GM12801 (cell line): ENCODE results near the gene SRCIN1.

Experiments
- CTCF ChIP-seq: IDR thresholded peaks from one replicate; pipeline ENCODE4 v1.5.1; 2011; ENCODE audit warnings: control low read depth; ENCODE audit not compliant: insufficient read length; ENCODE audit errors: extremely low read depth

SRCIN1 gene

GRCh38 chr17:38511150-38512108 lies 94.3 kb downstream of the SRCIN1 start:
- no peak for TF ChIP-seq CTCF

DNA sequence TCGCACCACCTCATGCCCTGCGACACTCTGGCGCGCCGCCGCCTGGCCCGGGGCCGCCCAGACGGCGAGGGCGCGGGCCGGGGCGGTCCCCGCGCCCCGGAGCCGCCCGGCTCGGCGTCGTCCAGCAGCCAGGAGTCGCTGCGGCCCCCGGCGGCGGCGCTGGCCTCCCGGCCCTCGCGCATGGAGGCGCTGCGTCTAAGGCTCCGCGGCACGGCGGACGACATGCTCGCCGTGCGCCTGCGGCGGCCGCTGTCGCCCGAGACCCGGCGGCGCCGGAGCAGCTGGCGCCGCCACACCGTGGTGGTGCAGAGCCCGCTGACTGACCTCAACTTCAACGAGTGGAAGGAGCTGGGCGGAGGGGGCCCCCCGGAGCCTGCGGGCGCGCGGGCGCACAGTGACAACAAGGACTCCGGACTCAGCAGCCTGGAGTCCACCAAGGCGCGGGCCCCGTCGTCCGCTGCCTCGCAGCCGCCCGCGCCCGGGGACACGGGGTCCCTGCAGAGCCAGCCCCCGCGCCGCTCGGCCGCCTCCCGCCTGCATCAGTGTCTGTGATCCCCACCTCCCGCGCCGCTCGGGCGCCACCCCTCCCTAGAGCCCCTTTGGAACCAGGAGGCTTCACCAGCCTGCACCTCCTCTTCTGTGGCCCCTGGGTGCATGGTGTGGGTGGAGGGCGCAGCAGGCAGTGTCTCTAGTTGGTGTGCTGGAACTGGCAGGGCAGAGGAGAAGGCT lies 95.2 kb downstream of the SRCIN1 start:
- no peak for TF ChIP-seq CTCF

- no peak for TF ChIP-seq CTCF
These were observed 95.9 kb downstream of the SRCIN1 start for GRCh38 chr17:38509772-38510420.

DNA sequence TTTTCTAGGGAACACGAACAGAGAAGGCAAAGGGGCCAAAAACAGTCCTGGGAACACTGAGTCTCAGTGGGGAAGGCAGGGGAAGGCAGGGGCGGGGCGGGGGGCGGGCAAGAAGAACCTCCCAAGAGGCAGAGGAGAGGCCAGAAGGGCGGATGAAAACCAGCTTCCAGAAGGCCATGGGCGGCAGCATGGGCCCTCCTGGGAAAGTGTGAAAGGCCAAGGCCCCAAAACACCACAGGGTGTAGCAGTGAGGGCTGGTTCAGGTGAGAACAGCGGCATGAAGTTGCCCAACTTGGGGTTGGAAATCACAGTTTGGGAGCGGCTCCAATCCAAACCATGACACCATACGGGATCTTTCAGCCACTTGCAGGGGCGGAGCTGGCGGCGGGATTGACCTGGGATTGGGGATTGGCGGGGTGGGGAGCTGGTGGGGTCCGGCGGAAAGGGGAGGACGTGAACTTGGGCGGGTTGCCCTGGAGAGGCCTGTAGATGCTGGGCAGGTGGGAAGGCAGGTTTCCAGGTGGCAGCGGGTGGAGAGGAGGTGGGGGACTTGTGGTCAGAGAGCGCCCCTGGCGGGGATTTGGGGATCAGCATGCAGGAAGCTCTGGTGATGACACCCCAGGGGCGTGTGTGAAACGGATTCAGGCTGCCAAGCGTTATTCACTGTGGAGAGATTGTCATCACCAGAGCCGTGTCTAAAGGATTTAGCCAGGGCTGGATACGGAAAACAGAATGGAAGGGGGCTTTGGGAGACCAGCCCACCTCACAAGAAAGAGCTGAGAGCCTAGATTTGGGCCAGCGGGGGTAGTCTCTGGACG lies 96.6 kb downstream of the SRCIN1 start:
- TF ChIP-seq CTCF, result peak; percentile 15

DNA sequence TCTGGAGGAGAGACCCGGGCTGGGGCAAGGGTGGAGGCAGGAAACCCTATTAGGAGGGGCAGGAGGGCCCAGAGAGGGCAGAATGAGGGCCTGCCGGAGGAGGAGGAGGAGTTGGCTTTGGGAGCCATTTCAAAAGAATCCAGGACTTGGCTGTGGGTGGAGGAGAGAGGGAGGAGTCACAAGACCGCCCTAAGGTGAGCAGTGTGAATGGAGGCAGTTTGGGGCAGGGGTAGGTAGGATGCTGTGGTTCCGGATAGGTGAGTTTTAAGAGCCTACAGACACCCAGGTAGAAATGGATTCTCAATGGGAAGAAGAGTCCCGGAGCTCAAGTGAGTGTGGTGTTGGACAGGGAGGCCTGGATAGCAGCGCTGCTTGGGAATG lies 97.2 kb downstream of the SRCIN1 start:
- TF ChIP-seq CTCF, result no peak

DNA sequence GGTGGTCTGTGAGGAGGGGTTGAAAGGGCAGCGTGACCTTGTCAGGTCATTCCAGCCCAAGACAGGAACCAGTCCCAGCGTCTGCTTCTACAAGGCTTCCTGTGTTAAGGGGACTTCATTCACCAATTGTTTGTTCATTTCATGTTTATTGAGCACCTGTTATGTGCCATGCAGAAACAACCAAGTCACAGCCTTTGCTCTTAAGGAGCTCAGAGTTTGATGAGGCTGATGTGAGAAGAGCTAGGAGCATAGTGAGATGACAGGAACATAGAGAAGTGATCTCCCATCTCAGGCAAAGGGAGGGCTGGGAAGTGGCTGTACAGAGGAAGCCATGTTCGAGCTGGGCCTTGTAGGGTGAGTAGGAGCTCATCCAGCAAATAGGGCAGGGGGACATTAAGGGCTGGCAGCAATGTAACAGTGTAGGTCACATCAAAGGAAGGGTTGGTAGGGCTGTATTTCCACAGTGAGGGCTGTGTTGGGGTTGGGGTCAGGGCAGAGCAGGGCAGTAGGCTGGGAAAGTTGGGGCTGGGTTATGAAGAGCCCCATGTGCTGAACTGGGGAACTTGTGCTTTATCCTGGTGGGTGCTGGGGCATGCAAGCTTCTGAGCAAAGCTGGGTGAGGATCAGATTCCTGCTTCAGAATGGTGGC lies 97.7 kb downstream of the SRCIN1 start:
- TF ChIP-seq CTCF, result no peak
